SK-N-SH treated with all-trans-retinoic acid at 6 μM for 48 hours (cell line): ENCODE results near the gene BCL2A1.

Source experiments
- ATAC-seq: fragments of 200-7000 bp; cut with Tn5 transposase; 3 replicates; pipeline ENCODE4 v1.9.1; 2020; ENCODE audit warnings: mild to moderate bottlenecking, moderate library complexity
- ARNTL ChIP-seq: fragments of 450-650 bp; formaldehyde crosslinking; IDR thresholded peaks from 2 replicates; pipeline ENCODE4 v1.5.0; 2020; ENCODE audit warnings: low read depth, mild to moderate bottlenecking, moderate library complexity, borderline replicate concordance
- CSDC2 ChIP-seq: fragments of 250-450 bp; sonication (Bioruptor Pico); IDR thresholded peaks from 2 replicates; pipeline ENCODE4 v1.5.0; 2020; ENCODE audit warnings: mild to moderate bottlenecking, moderate library complexity
- ESRRG ChIP-seq: fragments of 250-450 bp; sonication (Bioruptor Pico); IDR thresholded peaks from 2 replicates; pipeline ENCODE4 v1.6.1; 2021; ENCODE audit warnings: mild to moderate bottlenecking
- GLIS3 ChIP-seq: fragments of 250-450 bp; sonication (Bioruptor Pico); IDR thresholded peaks from 2 replicates; pipeline ENCODE4 v1.5.0; 2020; ENCODE audit warnings: mild to moderate bottlenecking, moderate library complexity
- OSR1 ChIP-seq: fragments of 250-450 bp; sonication (Bioruptor Pico); IDR thresholded peaks from 2 replicates; pipeline ENCODE4 v1.8.0; 2022; ENCODE audit warnings: moderate library complexity, mild to moderate bottlenecking, inconsistent platforms
- PPARA ChIP-seq: fragments of 250-450 bp; sonication (Bioruptor Pico); IDR thresholded peaks from 2 replicates; pipeline ENCODE4 v1.5.0; 2020; ENCODE audit warnings: mild to moderate bottlenecking, borderline replicate concordance
- RARB ChIP-seq: fragments of 250-450 bp; sonication (Bioruptor Pico); IDR thresholded peaks from 2 replicates; pipeline ENCODE4 v1.8.0; 2021; ENCODE audit warnings: mild to moderate bottlenecking, moderate library complexity
- SNAI2 ChIP-seq: fragments of 250-450 bp; sonication (Bioruptor Pico); IDR thresholded peaks from 2 replicates; pipeline ENCODE4 v1.5.0; 2020; ENCODE audit warnings: mild to moderate bottlenecking, moderate library complexity
- TCF4 ChIP-seq: fragments of 250-450 bp; sonication (Bioruptor Pico); IDR thresholded peaks from 2 replicates; pipeline ENCODE4 v1.8.0; 2021; ENCODE audit warnings: mild to moderate bottlenecking, moderate library complexity, borderline replicate concordance
- TSHZ2 ChIP-seq: fragments of 250-450 bp; sonication (Bioruptor Pico); IDR thresholded peaks from 2 replicates; pipeline ENCODE4 v1.5.0; 2020; ENCODE audit warnings: mild to moderate bottlenecking, moderate library complexity
- ZC3H10 ChIP-seq: fragments of 250-450 bp; sonication (Bioruptor Pico); IDR thresholded peaks from 2 replicates; pipeline ENCODE4 v1.5.1; 2021; ENCODE audit warnings: mild to moderate bottlenecking, moderate library complexity
- ZFP3 ChIP-seq: fragments of 250-450 bp; sonication (Bioruptor Pico); IDR thresholded peaks from 2 replicates; pipeline ENCODE4 v1.5.0; 2020; ENCODE audit warnings: mild to moderate bottlenecking, moderate library complexity
- TF ChIP-seq, protein P1 (sequence below): fragments of 250-450 bp; sonication (Bioruptor Pico); IDR thresholded peaks from 2 replicates; pipeline ENCODE4 v1.8.0; 2021; ENCODE audit warnings: low read depth, mild to moderate bottlenecking, moderate library complexity, borderline replicate concordance
- TF ChIP-seq, protein P2 (sequence below): fragments of 250-450 bp; sonication (Bioruptor Pico); IDR thresholded peaks from 2 replicates; pipeline ENCODE4 v1.8.0; 2020; ENCODE audit warnings: mild to moderate bottlenecking, moderate library complexity, borderline replicate concordance

BCL2A1 gene

DNA sequence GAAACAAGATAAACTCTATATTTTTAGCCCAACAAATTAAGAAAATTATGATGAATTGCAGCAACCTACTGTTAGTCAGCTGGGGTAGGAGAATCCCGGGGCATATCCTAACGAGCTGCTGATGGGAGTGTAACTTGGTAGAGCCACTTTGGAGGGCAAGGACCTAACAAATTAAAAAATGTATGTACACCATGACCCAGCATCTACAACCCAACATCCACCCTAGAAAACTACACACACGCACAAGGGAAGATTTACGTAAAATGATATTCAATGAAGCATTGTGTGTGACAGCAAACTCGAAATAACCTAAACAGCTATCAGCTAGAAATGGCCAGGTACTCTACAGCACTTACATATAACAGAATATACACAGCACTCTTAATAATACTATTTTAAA, 1.9 kb downstream of the BCL2A1 start:
- no peak for ATAC-seq
- TF ChIP-seq SNAI2 (CRISPR knock-in tag): no peak
- no peak for TF ChIP-seq ZC3H10 (CRISPR knock-in tag)
- TF ChIP-seq ARNTL (CRISPR knock-in tag): no peak
- TF ChIP-seq ESRRG: no peak
- no peak for TF ChIP-seq TSHZ2 (CRISPR knock-in tag)
- TF ChIP-seq ZFP3: no peak
- TF ChIP-seq, protein P1, sequence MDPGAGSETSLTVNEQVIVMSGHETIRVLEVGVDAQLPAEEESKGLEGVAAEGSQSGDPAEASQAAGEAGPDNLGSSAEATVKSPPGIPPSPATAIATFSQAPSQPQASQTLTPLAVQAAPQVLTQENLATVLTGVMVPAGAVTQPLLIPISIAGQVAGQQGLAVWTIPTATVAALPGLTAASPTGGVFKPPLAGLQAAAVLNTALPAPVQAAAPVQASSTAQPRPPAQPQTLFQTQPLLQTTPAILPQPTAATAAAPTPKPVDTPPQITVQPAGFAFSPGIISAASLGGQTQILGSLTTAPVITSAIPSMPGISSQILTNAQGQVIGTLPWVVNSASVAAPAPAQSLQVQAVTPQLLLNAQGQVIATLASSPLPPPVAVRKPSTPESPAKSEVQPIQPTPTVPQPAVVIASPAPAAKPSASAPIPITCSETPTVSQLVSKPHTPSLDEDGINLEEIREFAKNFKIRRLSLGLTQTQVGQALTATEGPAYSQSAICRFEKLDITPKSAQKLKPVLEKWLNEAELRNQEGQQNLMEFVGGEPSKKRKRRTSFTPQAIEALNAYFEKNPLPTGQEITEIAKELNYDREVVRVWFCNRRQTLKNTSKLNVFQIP (CRISPR knock-in tag): no peak
- TF ChIP-seq, all 23 proteins: peak for 0

DNA sequence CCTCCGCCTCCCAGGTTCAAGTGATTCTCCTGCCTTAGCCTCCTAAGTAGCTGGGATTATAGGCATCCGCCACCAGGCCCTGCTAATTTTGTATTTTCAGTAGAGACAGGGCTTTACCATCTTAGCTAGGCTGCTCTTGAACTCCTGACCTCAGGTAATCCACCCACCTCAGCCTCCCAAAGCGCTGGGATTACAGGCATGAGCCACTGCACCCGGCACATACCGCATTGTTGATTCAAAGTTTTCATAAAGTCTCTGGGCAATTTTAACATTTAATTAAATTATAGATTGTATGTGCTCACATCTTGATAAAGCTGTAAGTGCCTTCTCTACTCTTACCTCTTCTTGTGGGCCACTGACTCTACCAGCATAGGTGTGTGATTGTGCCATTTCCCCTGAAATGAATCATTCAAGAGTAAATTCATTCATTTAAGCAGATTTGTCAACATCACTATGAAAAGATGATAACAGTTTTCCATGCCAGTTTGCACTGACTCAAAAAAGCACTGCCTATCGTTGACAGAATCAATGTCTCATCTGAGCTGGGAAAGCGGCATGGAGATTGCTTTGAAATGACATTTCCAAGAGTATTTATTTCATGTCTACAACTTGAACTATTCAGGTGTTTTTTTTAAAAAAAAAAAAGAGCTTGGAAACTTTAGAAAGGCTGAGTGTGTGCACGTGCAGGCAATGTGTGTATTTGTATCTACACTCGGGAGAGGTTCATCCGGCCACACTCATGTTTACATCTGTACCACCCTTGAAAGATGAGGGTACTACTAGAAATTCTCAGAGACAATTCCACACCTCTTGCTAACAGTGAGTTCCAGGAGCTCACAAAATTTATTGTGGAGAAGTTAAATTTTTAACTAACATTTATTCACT, 3.5 kb downstream of the BCL2A1 start:
- ATAC-seq: no peak
- no peak for TF ChIP-seq PPARA
- no peak for TF ChIP-seq ARNTL (CRISPR knock-in tag)

DNA sequence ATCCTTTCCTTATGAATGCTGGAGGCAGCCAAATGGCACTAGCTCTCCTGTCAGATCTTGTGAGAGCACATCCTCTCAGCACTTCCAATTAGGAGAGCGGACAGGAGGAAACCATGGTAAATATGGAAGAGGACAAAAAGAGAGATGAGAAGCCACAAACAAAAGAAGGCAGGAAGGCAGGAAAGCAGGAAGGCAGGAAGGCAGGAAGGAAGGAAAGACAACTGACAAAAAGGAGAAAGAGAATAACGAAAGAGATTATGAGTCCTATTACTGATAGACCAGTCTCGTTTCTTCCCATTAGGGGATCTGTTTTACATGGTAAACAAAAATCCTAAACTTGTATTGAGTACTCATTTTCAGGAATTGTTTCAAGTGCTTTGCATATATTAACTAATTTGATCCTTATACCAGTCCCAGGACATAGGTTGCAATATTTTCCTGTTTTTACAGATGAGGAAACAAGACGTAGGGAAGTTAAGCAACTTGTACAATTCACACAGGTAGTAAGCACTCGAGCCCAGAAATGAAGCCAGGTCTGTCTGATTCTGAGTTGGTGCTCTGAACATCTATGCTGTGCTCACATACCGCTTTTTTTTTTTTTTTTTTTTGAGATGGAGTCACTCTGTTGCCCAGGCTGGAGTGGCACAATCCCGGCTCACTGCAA, 4.2 kb downstream of the BCL2A1 start:
- TF ChIP-seq, protein P2, sequence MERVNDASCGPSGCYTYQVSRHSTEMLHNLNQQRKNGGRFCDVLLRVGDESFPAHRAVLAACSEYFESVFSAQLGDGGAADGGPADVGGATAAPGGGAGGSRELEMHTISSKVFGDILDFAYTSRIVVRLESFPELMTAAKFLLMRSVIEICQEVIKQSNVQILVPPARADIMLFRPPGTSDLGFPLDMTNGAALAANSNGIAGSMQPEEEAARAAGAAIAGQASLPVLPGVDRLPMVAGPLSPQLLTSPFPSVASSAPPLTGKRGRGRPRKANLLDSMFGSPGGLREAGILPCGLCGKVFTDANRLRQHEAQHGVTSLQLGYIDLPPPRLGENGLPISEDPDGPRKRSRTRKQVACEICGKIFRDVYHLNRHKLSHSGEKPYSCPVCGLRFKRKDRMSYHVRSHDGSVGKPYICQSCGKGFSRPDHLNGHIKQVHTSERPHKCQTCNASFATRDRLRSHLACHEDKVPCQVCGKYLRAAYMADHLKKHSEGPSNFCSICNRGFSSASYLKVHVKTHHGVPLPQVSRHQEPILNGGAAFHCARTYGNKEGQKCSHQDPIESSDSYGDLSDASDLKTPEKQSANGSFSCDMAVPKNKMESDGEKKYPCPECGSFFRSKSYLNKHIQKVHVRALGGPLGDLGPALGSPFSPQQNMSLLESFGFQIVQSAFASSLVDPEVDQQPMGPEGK (CRISPR knock-in tag): no peak
- no peak for TF ChIP-seq OSR1
- TF ChIP-seq SNAI2 (CRISPR knock-in tag): no peak
- TF ChIP-seq ARNTL (CRISPR knock-in tag): no peak
- no peak for TF ChIP-seq RARB (CRISPR knock-in tag)

GRCh38 chr15:79965846-79966630, 5.0 kb downstream of the BCL2A1 start:
- no peak for ATAC-seq

More for the DNA sequence above, 4.2 kb downstream of the BCL2A1 start:
- ATAC-seq: no peak

More at GRCh38 chr15:79965846-79966630, 5.0 kb downstream of the BCL2A1 start:
- TF ChIP-seq, protein P2 (CRISPR knock-in tag): no peak
- TF ChIP-seq PPARA (no peak), CSDC2 (CRISPR knock-in tag) (no peak), GLIS3 (CRISPR knock-in tag) (no peak), TCF4 (CRISPR knock-in tag) (no peak)
- TF ChIP-seq, all 23 proteins: peak for 0
